ENCODE data around the gene SEMA5A. TPM values are rescaled to one million over a fixed set of nuclear protein-coding genes. Genes with fewer than 3 reads are reported as not detected.

Gene SEMA5A
- polyA plus RNA-seq, 3 donors: not detected

DNA sequence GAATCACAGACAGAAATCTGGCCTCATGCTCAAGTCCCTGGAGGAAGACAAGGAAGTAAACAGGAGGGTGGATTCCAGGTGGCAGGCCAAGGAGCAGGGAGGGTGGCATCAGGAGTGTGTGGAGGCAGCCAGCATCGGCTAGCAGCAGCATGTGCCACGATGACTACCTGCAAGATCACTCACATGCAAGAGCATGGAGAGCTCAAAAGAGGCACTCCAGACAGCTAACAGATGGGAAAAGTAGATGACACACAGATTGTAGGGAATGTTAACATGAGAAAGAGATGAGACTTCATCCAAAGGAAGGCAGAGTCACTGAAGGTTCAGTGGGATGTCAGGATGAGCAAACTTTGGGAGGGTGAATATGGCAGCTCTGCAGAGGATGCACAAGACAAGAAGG lies 104.3 kb downstream of the SEMA5A start:
- Histone ChIP-seq H3K27me3 (ENCODE audit: control insufficient read depth in 2 of 2, insufficient read depth in 2 of 2, low read length in 2 of 2) (no peaks in the 10 kb centered on the region), H3K36me3 (replicated peaks in 1 of 2; ENCODE audit: control insufficient read depth in 1 of 2, insufficient read depth in 2 of 2, low read length in 2 of 2) (no peaks in the 10 kb centered on the region), H3K79me2 (ENCODE audit: insufficient read depth, low read length) (no peaks in the 10 kb centered on the region), H3K4me1 (ENCODE audit: control insufficient read depth in 1 of 2, insufficient read depth in 2 of 2, low read length in 2 of 2) (peaks cover 0 to 3% of the 10 kb centered on the region in 2 donors), H3K27ac (ENCODE audit: low read depth in 1 of 2, low read length in 2 of 2) (no peak overlapping the region), H3K4me2 (replicated peaks; ENCODE audit: extremely low read depth, low read length, poor library complexity, severe bottlenecking) (no peak overlapping the region), H3K9ac (ENCODE audit: insufficient read depth, low read length, poor library complexity, severe bottlenecking) (no peak overlapping the region), H4K20me1 (ENCODE audit: insufficient read depth, low read length) (no peaks in the 10 kb centered on the region), H3K4me3 (replicated peaks in 1 of 3; ENCODE audit: low read depth in 2 of 3, low read length in 3 of 3) (no peak overlapping the region), H2AFZ (ENCODE audit: insufficient read depth, low read depth, low read length, poor library complexity, severe bottlenecking) (no peak overlapping the region), H3K9me3 (replicated peaks in 1 of 2; ENCODE audit: control insufficient read depth in 1 of 2, insufficient read depth in 1 of 2, low read length in 2 of 2) (peaks cover 4 to 20% of the 10 kb centered on the region in 2 donors)
- WGBS (ENCODE audit: insufficient coverage): 84% methylated on average over 2 of the region's 2 CpGs
- Mint-ChIP-seq H3K36me3 (no peaks in the 10 kb centered on the region), H3K4me1 (peaks cover 8% of the 10 kb centered on the region), H3K4me3 (no peak overlapping the region), H3K9me3 (peaks cover 0 to 19% (median 8%) of the 10 kb centered on the region in 7 donors), H3K27me3 (ENCODE audit: low read depth in 3 of 3) (no peaks in the 10 kb centered on the region), H3K27ac (no peak overlapping the region)
- intact Hi-C loops (cut with micrococcal nuclease): no loop called here
- no peak for DNase-seq
- TF ChIP-seq, protein P1, sequence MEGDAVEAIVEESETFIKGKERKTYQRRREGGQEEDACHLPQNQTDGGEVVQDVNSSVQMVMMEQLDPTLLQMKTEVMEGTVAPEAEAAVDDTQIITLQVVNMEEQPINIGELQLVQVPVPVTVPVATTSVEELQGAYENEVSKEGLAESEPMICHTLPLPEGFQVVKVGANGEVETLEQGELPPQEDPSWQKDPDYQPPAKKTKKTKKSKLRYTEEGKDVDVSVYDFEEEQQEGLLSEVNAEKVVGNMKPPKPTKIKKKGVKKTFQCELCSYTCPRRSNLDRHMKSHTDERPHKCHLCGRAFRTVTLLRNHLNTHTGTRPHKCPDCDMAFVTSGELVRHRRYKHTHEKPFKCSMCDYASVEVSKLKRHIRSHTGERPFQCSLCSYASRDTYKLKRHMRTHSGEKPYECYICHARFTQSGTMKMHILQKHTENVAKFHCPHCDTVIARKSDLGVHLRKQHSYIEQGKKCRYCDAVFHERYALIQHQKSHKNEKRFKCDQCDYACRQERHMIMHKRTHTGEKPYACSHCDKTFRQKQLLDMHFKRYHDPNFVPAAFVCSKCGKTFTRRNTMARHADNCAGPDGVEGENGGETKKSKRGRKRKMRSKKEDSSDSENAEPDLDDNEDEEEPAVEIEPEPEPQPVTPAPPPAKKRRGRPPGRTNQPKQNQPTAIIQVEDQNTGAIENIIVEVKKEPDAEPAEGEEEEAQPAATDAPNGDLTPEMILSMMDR (IDR thresholded peaks at IDR 0.05): no peak

DNA sequence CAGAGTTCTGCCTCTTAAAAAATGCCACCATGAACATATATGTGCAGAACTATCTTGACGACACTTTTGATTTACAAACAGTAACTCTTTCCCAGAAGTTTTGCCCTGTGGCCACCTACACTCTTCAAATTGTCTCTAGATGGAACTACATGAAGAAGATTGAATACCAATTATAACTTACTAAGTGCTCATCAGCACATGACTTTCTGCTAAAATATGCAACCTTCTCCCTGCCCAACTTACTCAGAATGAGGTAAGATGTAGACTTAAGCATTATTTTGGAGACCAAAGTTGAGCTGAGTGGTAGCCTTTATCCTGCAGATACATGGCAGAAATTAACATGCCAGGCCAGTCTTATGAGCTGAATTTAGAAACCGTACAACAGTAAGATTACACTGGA lies 105.4 kb downstream of the SEMA5A start:
- peaks cover 0 to 20% (median 8%) of the 10 kb centered on the region in 7 donors for H3K9me3 Mint-ChIP-seq

More for the DNA sequence above, 105.4 kb downstream of the SEMA5A start:
- Histone ChIP-seq H3K4me2 (replicated peaks; ENCODE audit: extremely low read depth, low read length, poor library complexity, severe bottlenecking) (no peak overlapping the region), H4K20me1 (ENCODE audit: insufficient read depth, low read length) (no peaks in the 10 kb centered on the region), H3K9ac (ENCODE audit: insufficient read depth, low read length, poor library complexity, severe bottlenecking) (no peak overlapping the region), H3K4me3 (replicated peaks in 1 of 3; ENCODE audit: low read depth in 2 of 3, low read length in 3 of 3) (no peak overlapping the region), H2AFZ (ENCODE audit: insufficient read depth, low read depth, low read length, poor library complexity, severe bottlenecking) (no peak overlapping the region), H3K4me1 (ENCODE audit: control insufficient read depth in 1 of 2, insufficient read depth in 2 of 2, low read length in 2 of 2) (no peaks in the 10 kb centered on the region), H3K27ac (ENCODE audit: low read depth in 1 of 2, low read length in 2 of 2) (no peak overlapping the region), H3K9me3 (replicated peaks in 1 of 2; ENCODE audit: control insufficient read depth in 1 of 2, insufficient read depth in 1 of 2, low read length in 2 of 2) (peaks cover 4 to 20% of the 10 kb centered on the region in 2 donors), H3K79me2 (ENCODE audit: insufficient read depth, low read length) (no peaks in the 10 kb centered on the region), H3K36me3 (replicated peaks in 1 of 2; ENCODE audit: control insufficient read depth in 1 of 2, insufficient read depth in 2 of 2, low read length in 2 of 2) (no peaks in the 10 kb centered on the region), H3K27me3 (ENCODE audit: control insufficient read depth in 2 of 2, insufficient read depth in 2 of 2, low read length in 2 of 2) (no peaks in the 10 kb centered on the region)
- H3K4me1 Mint-ChIP-seq: peaks cover 5% of the 10 kb centered on the region
- H3K27ac Mint-ChIP-seq: no peak overlapping the region
- H3K4me3 Mint-ChIP-seq: no peak overlapping the region
- DNase-seq: no peak
- 83% methylated on average over 1 of the region's 2 CpGs for WGBS (ENCODE audit: insufficient coverage)
- H3K36me3 Mint-ChIP-seq: no peaks in the 10 kb centered on the region
- H3K27me3 Mint-ChIP-seq (ENCODE audit: low read depth in 3 of 3): no peaks in the 10 kb centered on the region
- intact Hi-C loops (cut with micrococcal nuclease): no loop called here
- TF ChIP-seq, protein P1 (IDR thresholded peaks at IDR 0.05): no peak
